Brain microvascular endothelial cell (primary cell): ENCODE measurements around the gene MAPK10.

Experiments used
- DNase-seq: peaks from one replicate; pipeline ENCODE4 v3.0.0-alpha.2; 2020
- H3K27ac ChIP-seq: fragments of 250-450 bp; sonication (Bioruptor Pico); 2 replicates; pipeline ENCODE4 v1.5.1; 2020; ENCODE audit warnings: mild to moderate bottlenecking, moderate library complexity
- H3K27me3 ChIP-seq: fragments of 250-450 bp; sonication (Bioruptor Pico); replicated peaks from 2 replicates; pipeline ENCODE4 v1.5.1; 2020; ENCODE audit warnings: mild to moderate bottlenecking
- H3K36me3 ChIP-seq: fragments of 250-450 bp; sonication (Bioruptor Pico); replicated peaks from 2 replicates; pipeline ENCODE4 v1.5.1; 2020; ENCODE audit warnings: mild to moderate bottlenecking
- H3K4me3 ChIP-seq: 2 replicates; pipeline ENCODE4 v1.5.1; 2011; ENCODE audit warnings: low read depth, mild to moderate bottlenecking, control low read depth, low read length, moderate library complexity
- in situ Hi-C: cut with HindIII; loops from 2 replicates; pipeline ENCODE4 v1.10.0; 2017; ENCODE audit warnings: low sequenced_read_pairs, low pct_ligation_motif_present
- TF ChIP-seq, protein P1 (sequence below): IDR thresholded peaks from 2 replicates; pipeline ENCODE4 v1.5.1; 2011; ENCODE audit warnings: low read depth, mild to moderate bottlenecking, moderate library complexity, low read length, control low read depth, inconsistent platforms; ENCODE audit errors: missing control alignments

The MAPK10 gene

DNA sequence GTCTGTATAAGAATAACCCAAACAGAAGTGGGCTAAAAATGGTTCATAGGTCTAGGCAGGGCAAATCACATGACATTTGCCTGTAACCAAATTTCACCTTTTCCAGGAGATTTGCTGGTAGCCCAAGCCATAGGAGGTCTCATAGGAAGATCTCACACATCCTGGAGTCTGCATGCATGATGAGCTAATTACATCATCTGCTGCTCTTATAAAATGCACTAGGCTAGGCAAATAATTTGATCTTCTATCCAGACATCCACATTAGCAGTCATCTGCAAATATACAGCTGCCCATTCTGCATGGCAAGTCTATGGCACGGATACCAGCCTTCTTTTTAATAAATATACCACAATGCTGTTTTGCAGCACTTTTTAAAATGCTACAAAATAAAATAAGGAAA lies 87.2 kb downstream of the MAPK10 start:
- Histone ChIP-seq H3K36me3 (no peaks in the 10 kb centered on the region), H3K4me3 (no peak overlapping the region), H3K27me3 (no peaks in the 10 kb centered on the region), H3K27ac (no peak overlapping the region)
- DNase-seq = no peak
- in situ Hi-C loops = no loop called here
- TF ChIP-seq, protein P1, sequence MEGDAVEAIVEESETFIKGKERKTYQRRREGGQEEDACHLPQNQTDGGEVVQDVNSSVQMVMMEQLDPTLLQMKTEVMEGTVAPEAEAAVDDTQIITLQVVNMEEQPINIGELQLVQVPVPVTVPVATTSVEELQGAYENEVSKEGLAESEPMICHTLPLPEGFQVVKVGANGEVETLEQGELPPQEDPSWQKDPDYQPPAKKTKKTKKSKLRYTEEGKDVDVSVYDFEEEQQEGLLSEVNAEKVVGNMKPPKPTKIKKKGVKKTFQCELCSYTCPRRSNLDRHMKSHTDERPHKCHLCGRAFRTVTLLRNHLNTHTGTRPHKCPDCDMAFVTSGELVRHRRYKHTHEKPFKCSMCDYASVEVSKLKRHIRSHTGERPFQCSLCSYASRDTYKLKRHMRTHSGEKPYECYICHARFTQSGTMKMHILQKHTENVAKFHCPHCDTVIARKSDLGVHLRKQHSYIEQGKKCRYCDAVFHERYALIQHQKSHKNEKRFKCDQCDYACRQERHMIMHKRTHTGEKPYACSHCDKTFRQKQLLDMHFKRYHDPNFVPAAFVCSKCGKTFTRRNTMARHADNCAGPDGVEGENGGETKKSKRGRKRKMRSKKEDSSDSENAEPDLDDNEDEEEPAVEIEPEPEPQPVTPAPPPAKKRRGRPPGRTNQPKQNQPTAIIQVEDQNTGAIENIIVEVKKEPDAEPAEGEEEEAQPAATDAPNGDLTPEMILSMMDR = no peak

DNA sequence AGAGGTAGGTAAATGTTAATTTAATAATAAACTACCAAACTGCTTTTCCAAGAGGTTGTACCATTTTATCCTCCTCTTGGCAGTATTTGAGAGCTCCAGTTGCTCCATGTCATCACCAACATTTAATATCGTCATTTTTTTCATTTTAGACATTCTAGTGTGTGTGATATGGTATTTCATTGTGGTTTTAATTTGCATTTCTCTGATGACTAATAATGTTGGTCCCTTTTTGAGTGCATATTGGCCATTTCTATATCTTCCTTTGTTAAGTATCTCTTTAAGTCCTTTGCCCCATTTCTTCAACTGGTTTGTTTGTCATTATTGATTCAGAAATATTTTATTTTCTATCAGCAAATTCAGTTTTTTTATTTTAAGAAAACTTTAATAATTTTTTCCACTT lies 88.8 kb downstream of the MAPK10 start:
- in situ Hi-C loops = no loop called here
- H3K4me3 ChIP-seq = no peak overlapping the region
- no peaks in the 10 kb centered on the region for H3K36me3 ChIP-seq
- TF ChIP-seq, protein P1 = no peak
- DNase-seq = no peak
- no peak overlapping the region for H3K27ac ChIP-seq
- H3K27me3 ChIP-seq = no peaks in the 10 kb centered on the region

DNA sequence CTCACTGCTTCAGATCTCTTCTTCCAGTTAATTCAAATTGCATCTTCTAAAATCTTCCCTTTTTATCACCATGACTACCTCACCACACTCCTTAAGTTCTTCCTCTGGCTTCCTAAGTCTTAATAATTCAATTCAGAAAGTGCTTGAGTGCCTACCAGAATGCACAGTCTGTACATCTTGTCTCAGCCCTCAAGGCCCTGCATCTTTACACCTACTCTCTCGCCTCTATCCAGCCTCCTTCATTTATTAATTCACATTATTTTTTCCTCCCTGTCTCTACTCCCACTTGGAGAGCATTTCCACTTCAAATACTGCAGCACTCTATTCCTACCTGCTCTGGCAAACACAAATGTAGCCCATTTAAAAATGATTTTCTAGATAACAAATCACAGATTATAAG lies 90.5 kb downstream of the MAPK10 start:
- in situ Hi-C loops = no loop called here
- TF ChIP-seq, protein P1 = no peak
- no peak for DNase-seq

DNA sequence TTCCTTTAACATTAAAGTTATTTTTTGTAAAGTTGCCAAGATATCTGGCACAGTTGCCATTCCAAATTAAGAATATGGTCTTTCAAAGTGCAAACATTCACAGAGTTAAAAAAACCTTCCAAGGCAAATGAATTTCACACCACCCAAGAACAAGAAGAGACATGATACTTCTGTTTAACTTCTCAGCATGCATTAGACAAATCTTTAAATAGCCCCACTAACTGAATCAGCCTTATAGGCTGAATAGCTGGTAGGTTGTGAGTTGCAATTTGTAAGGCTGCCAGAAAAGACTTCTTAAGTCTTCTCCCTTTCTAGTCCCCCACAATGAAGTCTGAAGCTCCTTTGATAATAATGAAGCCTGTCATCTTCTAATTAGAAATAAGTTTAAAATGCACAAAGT lies 95.6 kb downstream of the MAPK10 start:
- Histone ChIP-seq H3K4me3 (no peak overlapping the region), H3K36me3 (no peaks in the 10 kb centered on the region), H3K27me3 (no peaks in the 10 kb centered on the region), H3K27ac (no peak overlapping the region)
- TF ChIP-seq, protein P1 = no peak
- in situ Hi-C loops = no loop called here
- DNase-seq = no peak

More for the DNA sequence above, 90.5 kb downstream of the MAPK10 start:
- Histone ChIP-seq H3K27me3 (no peaks in the 10 kb centered on the region), H3K4me3 (no peak overlapping the region), H3K36me3 (no peaks in the 10 kb centered on the region), H3K27ac (no peak overlapping the region)

DNA sequence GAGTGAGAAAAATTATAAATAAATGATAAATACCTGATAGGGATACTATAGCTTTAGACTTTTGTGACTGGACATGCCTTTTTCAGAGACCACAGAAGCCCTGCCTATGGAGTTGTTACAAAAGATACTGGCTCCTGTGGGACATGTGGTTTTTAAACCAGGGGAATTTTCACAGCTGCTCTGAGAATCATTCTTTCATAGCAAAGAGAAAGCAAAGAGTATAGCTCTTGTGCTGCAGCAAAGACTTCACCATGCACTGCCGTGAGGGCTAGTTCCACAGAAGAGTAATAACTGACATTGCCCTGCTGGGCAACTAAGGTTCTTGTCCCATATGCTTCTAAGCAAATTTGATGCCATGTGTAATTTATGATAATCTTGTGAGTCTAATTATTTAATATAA lies 98.2 kb downstream of the MAPK10 start:
- TF ChIP-seq, protein P1 = no peak
- in situ Hi-C loops = no loop called here
- no peak overlapping the region for H3K27ac ChIP-seq
- no peaks in the 10 kb centered on the region for H3K36me3 ChIP-seq
- DNase-seq = peak; percentile 9
- H3K27me3 ChIP-seq = no peaks in the 10 kb centered on the region
- H3K4me3 ChIP-seq = no peak overlapping the region

DNA sequence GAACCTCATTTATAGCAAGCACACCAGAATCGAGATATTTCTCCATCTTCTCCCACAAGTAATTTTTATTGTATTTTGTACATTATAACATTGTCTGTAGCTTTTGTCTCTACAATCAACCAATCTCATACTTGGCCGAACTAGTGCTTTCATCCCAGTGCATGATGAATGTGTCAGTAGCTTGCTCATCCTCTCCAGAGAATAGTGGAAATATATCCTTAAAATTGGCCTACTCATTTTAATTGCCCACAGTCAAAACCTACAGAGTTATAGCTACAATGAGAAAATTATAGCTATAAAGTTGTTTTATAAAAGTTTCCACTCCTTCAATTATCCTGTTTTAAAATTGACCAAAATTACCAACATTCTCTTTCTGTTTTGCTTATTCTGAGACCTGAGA lies 103.8 kb downstream of the MAPK10 start:
- Histone ChIP-seq H3K27ac (no peak overlapping the region), H3K4me3 (no peak overlapping the region), H3K27me3 (no peaks in the 10 kb centered on the region), H3K36me3 (no peaks in the 10 kb centered on the region)
- TF ChIP-seq, protein P1 = no peak
- in situ Hi-C loops = no loop called here
- no peak for DNase-seq
